NCI-H2171 treated with DMSO at 0.1 percent for 48 hours (cell line): ENCODE results near the gene CTSF.
"Not testable (repeated sequence)": the region's sequence is repeated elsewhere in the genome, so short reads cannot be mapped to it uniquely, and the experiment has no call there.

Experiments
- DNase-seq: peaks from one replicate; lab custom pipeline; 2025; lab: John Stamatoyannopoulos, UW

The CTSF gene

DNA sequence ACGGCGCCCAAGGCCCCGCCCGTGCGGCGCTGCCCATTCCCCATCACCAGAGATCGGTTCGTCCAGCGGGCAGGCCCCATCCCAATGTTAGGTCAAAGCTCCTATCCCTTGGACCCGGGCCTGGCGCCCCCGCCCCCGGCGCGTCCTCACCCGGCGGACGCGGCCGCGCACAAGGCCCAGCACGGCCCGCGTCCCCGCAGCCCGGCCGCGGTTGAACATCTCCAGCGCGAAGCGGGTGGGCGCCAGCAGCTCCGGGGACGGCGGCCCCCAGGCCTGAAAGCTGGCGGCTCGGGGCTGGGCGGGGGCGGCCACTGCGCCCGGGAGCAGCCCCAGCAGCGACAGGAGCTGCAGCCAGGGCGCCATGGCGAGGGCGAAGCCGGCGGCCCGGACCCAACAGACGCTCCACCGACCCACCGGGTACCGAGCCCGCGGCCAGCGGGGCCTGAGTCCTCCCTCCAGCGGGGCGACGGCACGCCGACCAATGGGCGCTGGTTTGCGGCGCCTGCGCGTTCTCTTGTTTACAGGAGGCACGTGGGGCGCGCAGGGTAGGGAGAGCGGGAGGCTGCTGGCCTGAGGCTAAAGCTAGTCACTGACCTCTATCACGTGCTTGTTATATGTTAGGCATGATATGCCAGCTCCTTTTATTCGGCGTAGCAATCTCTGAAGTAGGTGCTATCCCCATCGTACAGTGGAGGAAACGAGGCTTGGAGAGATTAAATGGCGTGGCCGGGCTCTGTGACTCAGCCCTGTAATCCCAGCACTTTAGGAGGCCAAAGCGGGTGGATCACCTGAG is at the start of gene CTSF:
Gene CTSF, minus strand, starts transcription at position 483 of the 793 bp plus-strand sequence. Its CDS starts 120 bp downstream, at position 363.
- peak; percentile 72 for DNase-seq

DNA sequence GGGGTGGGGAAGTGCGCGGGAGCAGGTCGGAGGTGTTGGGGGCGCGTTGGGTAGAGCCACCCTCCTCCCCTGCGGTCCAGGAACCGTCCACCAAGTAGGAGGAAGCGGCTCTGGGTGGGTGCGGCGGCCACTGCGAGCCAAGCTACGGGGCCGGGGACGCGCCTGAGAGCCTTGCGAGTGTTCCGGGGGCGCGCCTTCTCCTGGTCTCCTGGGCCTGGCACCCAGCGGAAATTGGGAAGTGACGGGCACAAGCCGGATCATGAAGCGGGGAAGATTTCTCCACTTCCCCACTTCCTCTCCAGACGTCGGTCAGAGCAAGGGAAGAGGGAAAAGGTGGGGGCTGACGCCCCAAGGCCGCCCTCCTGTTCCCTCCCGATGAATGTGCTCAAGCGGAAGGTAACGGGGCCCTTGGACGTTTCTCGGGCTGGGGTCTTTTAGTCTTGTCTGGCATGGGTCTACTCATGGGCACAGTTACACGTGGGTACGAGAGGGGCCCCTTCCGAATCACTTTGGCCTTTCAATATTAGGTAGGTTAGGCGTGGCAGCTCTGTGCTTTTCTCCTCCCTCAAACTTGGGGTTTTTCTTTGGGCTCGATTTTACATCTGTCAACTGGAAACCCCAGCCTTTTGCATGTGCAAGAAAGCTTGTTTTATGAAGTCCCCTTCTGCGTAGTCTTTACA is 48.9 kb upstream of the CTSF start:
- DNase-seq, result no peak

DNA sequence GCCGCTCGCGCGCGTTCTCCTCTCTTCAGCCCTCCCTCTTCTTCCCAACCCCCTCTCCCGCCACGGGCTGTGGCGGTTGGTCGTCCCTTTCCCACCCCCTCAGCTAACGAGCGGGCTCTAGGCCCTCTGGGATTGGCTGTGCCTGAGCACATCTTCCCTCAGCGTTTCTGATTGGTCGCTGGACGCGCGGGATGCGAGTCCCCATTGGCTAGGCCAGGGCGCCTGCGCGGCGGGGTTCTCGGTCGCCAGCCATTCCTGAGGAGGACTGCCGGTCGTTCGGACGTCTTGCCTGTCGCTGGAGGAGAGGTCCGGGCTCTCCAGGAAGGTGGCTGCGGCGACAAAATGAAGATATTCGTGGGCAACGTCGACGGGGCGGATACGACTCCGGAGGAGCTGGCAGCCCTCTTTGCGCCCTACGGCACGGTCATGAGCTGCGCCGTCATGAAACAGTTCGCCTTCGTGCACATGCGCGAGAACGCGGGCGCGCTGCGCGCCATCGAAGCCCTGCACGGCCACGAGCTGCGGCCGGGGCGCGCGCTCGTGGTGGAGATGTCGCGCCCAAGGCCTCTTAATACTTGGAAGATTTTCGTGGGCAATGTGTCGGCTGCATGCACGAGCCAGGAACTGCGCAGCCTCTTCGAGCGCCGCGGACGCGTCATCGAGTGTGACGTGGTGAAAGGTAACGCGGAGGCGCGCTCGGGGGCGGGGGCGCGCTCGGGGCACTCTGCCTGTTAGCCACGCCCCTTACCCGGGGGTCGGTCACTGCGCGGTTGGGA is 48.2 kb upstream of the CTSF start, which contains the start of gene RBM14:
Gene RBM14, plus strand, starts transcription at position 252 of the 776 bp plus-strand sequence. Its CDS starts 91 bp downstream, at position 343.
- peak; percentile 99 for DNase-seq

DNA sequence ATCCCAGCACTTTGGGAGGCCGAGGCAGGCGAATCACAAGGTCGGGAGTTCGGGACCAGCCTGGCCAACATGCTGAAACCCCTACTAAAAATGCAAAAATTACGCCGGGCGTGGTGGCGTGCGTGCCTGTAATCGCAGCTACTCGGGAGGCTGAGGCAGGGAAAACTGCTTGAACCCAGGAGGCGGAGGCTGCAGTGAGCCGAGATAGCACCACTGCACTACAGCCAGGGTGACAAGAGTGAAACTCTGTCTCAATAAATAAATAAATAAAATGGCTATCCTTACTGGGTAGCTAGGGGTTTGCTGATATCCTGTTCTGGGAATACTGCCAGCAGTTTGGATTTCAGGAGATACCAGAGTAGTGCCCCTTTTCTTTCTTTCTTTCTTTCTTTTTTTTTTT is 45.7 kb upstream of the CTSF start:
- DNase-seq, result no peak

- no peak for DNase-seq
Measured at GRCh38 chr11:66612458-66612857, 44.1 kb upstream of the CTSF start.

GRCh38 chr11:66609721-66610617 is 41.6 kb upstream of the CTSF start:
- DNase-seq, result no peak

GRCh38 chr11:66607126-66607834 is 38.9 kb upstream of the CTSF start:
- no peak for DNase-seq

GRCh38 chr11:66606608-66607007 is 38.2 kb upstream of the CTSF start:
- not testable (repeated sequence) for DNase-seq

- DNase-seq, result no peak
Measured at GRCh38 chr11:66604155-66604554, 35.7 kb upstream of the CTSF start.

- no peak for DNase-seq
Measured at GRCh38 chr11:66603072-66603471, 34.7 kb upstream of the CTSF start.

GRCh38 chr11:66600631-66601233 is 32.3 kb upstream of the CTSF start:
- no peak for DNase-seq

- DNase-seq, result no peak
Measured at GRCh38 chr11:66600219-66600618, 31.8 kb upstream of the CTSF start.

- DNase-seq, result no peak
Measured at GRCh38 chr11:66598993-66599392, 30.6 kb upstream of the CTSF start.

DNA sequence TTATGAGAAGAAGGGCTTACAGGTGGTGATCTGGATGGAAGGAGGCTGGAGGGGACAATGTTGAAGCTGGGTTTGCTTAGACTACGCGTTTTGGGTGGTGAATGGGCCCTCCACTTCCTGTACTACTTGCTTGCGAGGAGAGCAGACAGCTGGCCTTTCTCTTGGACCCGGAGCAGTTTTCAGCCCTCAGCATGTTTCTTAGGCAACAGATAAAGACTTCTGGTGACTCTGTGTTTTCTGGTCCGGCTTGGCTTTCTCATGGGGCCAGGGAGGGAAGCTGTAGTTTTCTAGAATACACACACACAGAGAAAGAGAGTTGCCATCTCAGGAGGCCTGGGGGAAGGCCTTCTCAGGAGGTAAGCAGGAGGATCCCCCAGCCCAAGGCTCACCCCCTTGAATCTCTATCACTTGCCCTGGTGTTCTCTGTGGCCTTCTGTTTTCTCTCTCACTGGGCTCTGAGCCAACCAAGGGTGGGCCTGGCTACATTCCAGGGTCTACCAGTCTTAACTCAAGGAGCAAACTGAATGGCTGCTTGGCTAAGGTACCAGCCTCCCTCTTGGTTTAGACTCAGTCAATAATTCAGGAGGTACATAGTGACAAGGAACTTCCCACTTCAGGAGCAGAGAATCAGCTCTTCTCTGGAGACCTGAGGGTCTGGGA is 27.0 kb upstream of the CTSF start:
- DNase-seq, result peak; percentile 15

DNA sequence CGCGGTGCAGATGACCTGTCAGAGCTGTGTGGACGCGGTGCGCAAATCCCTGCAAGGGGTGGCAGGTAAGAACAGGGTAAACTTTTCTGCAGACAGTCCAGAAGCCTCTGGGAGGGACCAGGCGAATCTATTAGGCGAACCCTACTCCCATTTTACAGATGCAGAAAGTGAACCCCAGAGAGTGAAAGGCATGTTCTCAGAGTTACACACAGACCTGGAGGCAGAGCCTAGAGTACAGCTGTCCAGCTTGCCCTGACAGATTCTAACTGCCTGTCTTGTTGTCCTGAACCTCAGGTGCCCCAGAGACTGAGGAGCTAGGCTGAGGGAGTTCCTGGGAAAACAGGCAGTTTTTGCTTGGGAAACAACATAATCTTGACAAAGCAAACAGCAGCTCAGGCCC is 25.2 kb upstream of the CTSF start:
- no peak for DNase-seq

DNA sequence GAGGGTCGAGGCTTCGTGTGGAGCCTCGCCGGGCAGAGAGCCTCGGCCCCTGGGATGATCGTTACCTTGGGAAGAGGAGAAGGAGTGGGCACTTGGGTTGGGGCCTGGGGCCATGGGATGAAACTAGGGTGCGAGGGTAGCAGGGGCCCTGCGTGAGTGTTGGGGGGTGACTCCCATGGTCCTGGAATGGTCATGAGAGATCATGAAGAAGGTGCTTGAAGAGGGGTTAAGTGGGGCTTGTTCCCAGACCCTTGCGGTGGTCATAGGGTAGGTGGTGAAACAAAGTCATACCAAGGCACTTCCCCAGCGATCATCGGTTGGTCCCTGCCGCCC is 24.9 kb upstream of the CTSF start:
- no peak for DNase-seq

DNA sequence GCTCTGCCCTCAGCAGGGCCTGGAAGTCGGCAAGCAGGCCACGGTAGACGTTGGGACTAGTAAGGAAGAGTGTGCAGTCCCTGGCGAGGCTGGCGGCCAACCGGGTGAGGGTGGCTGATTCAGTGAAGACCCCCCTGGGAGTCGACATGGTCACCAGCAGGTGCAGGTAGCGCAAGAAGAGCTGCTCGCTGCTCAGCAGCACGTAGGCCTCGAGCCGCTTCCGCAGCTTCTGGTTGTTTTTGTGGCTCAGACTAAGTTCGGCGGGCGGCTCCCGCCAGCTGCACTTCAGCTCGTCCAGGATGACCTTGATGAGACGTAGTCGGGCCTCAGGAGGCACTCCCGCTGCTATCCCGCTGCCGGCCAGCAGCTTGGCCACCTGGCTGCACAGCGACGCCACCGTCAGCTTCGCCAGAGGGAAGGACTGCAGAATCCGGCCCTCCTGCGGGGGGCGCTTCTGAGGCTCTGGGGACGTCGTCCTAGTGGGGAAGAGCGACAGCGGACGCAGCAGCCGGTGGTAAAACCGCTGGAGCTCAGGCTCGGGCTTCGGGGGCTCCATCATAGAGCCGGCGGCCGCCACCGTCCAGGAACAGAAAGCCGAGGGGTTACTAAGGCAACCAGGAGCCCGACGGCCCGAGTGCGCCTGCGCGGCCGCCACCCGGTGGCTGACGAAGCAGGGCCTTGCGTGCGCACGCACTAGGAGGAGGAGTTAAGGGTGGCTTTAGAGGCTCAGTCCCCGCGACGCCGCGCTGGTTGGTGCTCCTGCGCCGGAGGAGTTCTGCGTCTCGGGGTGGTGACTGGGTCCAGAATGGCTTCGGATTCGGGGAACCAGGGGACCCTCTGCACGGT is 24.3 kb upstream of the CTSF start, which contains the start of the genes CCDC87 and CCS:
Gene CCDC87, minus strand, starts transcription at position 607 of the 846 bp plus-strand sequence. Its CDS starts 48 bp downstream, at position 559.
Gene CCS, plus strand, starts transcription at position 729 of the 846 bp plus-strand sequence. Its CDS starts 77 bp downstream, at position 806.
- peak; percentile 95 for DNase-seq

GRCh38 chr11:66591175-66591574 is 22.8 kb upstream of the CTSF start:
- DNase-seq, result no peak
